Stimulated activated CD8-positive, alpha-beta memory T cell treated with anti-CD3 and anti-CD28 coated beads, Interleukin-12 subunit alpha, Interleukin-12 subunit beta, amount 100 ng/mL, for 24 hours (primary cell): Measurements from ENCODE around the gene APOLD1.
"Not testable (repeated sequence)": the region's sequence is repeated elsewhere in the genome, so short reads cannot be mapped to it uniquely, and the experiment has no call there.

Source experiments
- DNase-seq: peaks from one replicate; pipeline ENCODE4 v3.0.0-alpha.2; 2020; ENCODE audit errors: extremely low read depth

Gene APOLD1

DNA sequence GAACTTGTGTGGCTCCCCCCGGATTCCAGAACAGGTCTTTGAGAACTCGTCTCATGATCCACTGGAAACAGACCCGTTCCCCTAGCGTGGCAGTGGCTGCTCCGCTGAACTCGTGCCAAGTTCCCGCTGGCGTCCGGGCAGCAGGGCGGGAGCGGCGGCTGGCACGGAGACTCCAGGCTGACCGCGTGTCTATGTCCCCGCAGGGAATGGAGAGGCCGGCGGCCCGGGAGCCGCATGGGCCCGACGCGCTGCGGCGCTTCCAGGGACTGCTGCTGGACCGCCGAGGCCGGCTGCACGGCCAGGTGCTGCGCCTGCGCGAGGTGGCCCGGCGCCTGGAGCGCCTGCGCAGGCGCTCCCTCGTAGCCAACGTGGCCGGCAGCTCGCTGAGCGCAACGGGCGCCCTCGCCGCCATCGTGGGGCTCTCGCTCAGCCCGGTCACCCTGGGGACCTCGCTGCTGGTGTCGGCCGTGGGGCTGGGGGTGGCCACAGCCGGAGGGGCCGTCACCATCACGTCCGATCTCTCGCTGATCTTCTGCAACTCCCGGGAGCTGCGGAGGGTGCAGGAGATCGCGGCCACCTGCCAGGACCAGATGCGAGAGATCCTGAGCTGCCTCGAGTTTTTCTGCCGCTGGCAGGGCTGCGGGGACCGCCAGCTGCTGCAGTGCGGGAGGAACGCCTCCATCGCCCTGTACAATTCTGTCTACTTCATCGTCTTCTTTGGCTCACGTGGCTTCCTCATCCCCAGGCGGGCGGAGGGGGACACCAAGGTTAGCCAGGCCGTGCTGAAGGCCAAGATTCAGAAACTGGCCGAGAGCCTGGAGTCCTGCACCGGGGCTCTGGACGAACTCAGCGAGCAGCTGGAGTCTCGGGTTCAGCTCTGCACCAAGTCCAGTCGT, 1.5 kb downstream of the APOLD1 start:
- peak; percentile 50 for DNase-seq

GRCh38 chr12:12788131-12788530, 2.7 kb downstream of the APOLD1 start:
- DNase-seq = no peak

GRCh38 chr12:12788675-12789368, 3.4 kb downstream of the APOLD1 start:
- no peak for DNase-seq

DNA sequence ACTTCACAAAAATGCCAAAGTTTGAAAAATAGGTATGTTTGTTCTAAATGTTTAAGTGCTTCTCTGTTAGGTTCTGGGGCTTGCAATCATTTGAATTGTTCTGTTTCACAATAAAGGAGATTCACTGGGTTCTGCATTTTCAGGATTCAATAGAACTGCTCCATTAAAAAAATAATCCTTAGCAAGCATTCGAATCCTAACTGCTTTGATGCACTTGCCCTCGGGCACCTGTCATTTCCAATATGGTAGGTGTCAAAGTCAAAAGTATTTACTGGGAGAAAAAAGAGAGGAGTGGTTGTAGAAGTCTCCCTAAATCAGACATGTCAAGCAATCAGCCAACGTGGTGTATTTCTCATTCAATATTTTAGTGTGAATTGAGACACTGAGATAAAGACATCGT, 5.5 kb downstream of the APOLD1 start:
- no peak for DNase-seq

DNA sequence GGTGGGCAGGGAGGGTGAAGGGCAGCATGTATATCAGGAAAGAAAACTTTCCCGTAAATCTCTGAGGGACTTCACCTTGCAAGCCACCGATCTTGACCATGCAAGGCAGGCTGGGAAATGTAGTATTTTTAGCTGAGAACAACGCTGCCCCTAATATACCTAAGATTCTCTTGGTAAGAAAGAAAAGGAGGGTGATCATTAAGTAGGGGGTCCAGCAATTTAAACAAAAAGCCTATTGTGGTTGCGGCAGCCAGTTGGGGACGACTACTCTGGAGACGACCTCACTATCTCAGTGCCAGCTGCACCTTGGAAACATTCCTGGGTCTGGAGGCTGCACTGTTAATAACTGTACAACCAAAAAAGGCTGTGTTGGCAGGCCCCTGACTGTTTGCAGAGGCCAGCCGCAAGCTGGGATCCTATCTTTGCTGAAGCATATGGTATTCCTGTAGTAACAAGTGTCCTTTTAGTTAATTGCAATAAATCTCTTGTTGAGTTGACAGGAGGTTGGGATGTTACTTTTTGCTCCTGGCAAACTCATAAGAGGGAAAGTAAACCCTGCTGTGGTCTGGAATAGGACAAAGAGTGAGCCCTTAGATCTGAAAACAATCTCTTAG, 6.4 kb downstream of the APOLD1 start:
- no peak for DNase-seq

- no peak for DNase-seq
Measured at GRCh38 chr12:12792421-12792820, 7.0 kb downstream of the APOLD1 start.

- no peak for DNase-seq
Measured at GRCh38 chr12:12794686-12795085, 9.2 kb downstream of the APOLD1 start.

DNA sequence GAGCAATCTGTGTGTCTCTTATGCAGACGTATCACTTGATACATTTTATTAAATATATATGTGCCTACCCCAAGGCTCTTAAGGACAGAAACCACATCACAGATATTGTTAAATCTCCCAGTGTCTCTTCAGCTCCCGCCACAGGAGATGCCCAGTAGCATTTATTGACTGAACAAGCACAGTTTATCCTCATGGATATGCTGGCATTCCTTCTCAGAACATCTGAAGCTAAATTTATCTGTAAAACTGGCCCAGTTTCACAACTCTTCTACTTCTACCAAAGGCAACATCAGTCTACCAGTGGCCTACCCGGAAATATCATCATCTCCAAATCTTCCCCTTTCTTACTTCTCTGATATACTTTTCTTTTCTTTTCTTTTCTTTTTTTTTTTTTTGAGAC, 10.7 kb downstream of the APOLD1 start:
- DNase-seq = no peak

GRCh38 chr12:12796928-12797793, 11.7 kb downstream of the APOLD1 start:
- DNase-seq = no peak

DNA sequence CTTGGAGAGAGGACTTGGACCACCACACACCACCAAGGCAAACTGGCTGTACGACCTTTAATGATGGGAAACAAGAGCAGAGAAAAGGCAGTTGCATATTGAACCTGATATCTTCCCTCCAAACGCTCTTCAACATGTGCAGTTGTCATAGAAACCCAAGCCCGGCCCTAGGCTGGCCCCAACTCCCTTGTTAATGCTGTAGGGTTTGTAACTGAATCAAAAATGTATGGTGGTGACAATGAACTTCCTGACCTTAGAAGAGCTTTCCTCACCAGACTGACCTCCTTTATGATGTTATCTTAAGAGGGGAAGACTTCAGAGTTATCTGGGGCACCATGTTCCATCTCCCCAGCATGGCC, 12.3 kb downstream of the APOLD1 start:
- no peak for DNase-seq

DNA sequence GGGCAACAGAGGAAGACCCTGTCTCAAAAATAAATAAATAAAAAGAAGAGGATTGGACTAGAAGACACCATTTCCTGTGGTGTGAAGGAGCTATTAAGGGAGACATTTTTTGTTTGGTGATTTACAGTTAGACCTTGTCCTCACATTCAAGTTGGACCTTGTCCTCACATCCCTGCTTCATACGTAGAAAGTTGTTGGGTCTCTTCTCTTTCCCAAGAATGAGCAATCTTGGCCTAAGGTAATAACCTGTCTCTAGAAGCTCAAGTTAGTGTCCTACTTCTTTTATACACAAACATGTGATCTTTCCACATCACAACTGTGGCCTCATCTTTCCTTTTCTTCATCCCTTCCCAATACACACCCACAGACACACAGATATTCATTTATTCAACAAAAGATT, 13.0 kb downstream of the APOLD1 start:
- DNase-seq = no peak

DNA sequence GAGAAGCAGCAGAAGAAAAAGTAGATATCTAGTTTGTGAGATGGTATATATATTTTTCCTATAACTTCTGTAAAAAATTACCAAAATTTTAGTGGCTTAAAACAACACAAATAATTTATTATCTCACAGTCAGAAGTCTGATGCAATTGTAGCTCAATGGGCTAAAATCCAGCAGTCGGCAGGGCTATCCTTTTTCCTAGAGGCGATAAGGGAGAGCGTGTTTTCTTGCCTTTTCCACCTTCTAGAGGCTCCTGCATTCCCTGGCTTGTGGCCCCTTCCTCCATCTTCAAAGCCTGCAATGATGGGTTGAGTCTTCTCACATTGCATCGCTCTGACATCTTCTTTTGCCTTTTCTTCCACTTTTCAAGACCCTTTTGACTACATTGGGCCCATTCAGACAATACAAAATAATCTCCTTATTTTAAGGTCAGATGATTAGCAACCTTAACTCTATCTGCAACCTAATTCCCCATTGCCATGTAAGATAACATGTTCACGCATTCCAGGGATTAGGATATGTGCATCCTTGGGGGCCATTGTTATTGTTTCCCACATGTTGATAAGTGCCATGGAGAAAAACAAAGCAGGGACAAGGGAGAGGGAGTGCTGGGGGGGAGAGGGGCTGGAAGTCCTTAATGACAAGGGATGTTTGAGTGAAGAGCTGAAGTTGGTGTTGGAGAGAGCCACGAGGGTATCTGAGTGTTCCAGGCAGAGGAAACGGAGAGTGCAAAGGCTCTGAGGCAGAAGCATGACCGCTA, 13.9 kb downstream of the APOLD1 start:
- no peak for DNase-seq

- DNase-seq = no peak
Measured at GRCh38 chr12:12800406-12801180, 15.1 kb downstream of the APOLD1 start.

- DNase-seq = not testable (repeated sequence)
Measured at GRCh38 chr12:12801656-12802055, 16.2 kb downstream of the APOLD1 start.

GRCh38 chr12:12803186-12803585, 17.7 kb downstream of the APOLD1 start:
- no peak for DNase-seq

DNA sequence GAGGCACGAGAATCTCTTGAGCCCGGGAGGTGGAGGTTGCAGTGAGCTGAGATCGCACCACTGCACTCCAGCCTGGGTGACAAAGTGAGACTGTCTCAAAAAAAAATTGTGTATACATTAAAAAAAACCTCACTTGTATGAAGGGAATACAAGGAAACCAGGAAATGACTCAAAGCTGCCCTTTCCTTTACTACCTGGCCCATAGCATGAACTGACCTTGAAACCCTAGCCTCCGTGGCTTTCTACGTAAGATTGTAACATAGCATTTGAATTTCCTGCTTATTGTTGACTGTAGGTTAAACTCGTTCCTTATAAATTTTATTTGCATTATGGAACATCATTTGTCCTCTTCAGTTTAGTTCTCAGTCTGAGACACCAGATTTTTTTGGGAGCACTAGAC, 18.6 kb downstream of the APOLD1 start:
- no peak for DNase-seq

DNA sequence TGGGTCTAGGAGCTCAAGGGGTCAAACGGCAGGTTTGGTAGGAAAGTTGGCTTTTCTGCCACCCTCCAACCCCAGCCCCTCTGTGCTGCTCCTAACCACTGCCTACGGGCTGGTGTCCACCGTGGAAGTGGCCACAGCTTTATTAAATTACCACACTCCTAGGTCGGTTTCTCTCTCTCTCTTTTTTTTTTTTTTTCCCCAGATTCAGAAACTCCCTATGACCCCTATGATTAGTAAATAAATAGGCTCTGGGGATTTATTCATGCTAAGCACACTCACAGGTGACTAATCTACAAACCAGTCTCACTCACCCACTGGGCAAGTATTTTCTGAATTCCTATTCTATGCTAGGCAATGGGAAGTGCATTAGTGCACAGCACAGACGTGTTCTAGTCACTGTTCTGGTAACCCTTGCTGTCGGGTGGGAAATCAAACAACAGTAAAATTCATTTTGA, 19.0 kb downstream of the APOLD1 start:
- no peak for DNase-seq

DNA sequence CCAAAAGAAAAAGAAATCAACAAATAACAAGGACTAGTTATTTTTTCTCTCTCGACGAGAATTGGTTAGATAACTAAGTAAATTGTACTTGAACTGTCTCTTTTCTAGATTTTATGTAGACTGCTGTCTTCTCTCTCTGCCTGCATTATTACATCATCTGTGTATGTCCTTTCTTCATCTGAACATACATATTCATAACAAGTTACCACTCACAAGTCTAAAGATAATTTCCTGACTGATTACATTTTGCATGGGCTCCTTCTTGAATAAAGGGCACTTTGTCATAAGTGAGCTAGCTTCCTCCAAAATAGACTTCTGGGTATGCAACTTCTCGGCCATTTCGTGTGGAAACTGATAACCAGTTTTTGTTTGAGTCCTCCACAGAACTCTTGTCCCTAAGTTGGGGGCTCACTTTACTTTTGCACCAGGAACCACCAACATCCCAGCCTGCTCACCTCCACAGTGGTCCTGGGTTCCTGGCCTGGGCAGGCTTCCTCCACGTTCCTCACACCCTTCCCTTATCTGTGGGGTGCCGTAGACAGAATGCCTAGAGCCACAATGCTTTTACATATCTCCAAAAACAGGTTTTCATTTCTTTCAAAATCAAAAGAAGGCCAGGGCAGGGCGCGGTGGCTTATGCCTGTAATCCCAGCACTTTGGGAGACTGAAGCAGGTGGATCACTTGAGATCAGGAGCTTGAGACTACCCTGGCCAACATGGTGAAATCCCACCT, 21.5 kb downstream of the APOLD1 start:
- DNase-seq = no peak

- DNase-seq = not testable (repeated sequence)
Measured at GRCh38 chr12:12807517-12807903, 22.1 kb downstream of the APOLD1 start.
